Measurements from ENCODE around the gene CTNNA1.
"Not testable (repeated sequence)": the region's sequence is repeated elsewhere in the genome, so short reads cannot be mapped to it uniquely, and the experiment has no call there.

Gene CTNNA1

GRCh38 chr5:138716456-138716924 is 36.7 kb upstream of the CTNNA1 start:
- H3K4me3 Mint-ChIP-seq, result no peak overlapping the region
- no peak overlapping the region for H3K27ac Mint-ChIP-seq
- peaks cover 3% of the 10 kb centered on the region for H3K27me3 Mint-ChIP-seq
- H3K9me3 Mint-ChIP-seq, result no peaks in the 10 kb centered on the region
- DNase-seq (ENCODE audit: low spot score in 2 of 2), result no peak
- no peaks in the 10 kb centered on the region for H3K36me3 Mint-ChIP-seq
- no peak for ATAC-seq (ENCODE audit: low read depth)
- no peaks in the 10 kb centered on the region for H3K4me1 Mint-ChIP-seq

DNA sequence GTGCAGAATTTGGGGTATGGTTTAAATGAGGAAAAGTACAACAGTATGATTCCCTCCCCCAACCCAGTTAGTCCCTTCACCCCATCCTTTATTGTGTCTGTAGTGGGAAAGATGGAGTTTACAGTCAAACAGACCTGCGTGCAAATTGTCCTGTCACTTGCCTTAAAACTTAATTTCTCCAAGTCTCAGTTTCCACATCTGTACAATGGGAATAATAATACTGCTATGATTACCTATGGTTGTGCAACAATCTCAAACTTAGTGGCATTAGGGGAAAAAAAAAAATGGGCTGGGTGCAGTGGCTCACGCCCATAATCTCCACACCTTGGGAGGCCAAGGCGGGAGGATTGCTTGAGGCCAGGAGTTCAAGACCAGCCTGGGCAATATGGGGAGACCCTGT is 35.8 kb upstream of the CTNNA1 start:
- H3K27me3 Mint-ChIP-seq, result peaks cover 5% of the 10 kb centered on the region
- ATAC-seq (ENCODE audit: low read depth), result no peak
- H3K9me3 Mint-ChIP-seq, result no peaks in the 10 kb centered on the region
- H3K4me1 Mint-ChIP-seq, result no peaks in the 10 kb centered on the region
- H3K27ac Mint-ChIP-seq, result no peak overlapping the region
- DNase-seq (ENCODE audit: low spot score in 2 of 2), result no peak
- no peak overlapping the region for H3K4me3 Mint-ChIP-seq
- H3K36me3 Mint-ChIP-seq, result no peaks in the 10 kb centered on the region

DNA sequence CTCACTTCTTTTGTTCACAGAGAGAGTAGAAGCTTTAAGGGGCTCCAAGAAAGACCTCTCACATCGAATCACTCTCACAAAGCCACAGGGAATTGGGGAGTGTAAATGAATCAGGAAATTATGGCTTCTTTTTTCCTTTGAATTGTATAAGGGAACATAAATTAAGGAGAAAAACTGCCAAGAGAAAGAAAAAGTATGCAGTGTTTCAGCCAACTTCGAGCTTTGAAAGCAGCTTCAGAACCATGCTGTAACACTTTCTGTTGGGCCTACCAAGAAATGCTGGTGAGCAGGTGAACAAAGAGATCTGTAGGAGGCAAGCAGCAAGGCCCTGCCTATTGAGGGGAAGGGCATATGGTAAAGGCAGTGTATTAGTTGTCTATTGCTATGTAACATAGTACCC is 33.4 kb upstream of the CTNNA1 start:
- DNase-seq (ENCODE audit: low spot score in 2 of 2) (no peak), ATAC-seq (ENCODE audit: low read depth) (no peak)
- Mint-ChIP-seq H3K27ac (no peak overlapping the region), H3K36me3 (no peaks in the 10 kb centered on the region), H3K27me3 (peaks cover 7% of the 10 kb centered on the region), H3K4me3 (no peak overlapping the region), H3K9me3 (no peaks in the 10 kb centered on the region), H3K4me1 (no peaks in the 10 kb centered on the region)

GRCh38 chr5:138720840-138721239 is 32.4 kb upstream of the CTNNA1 start:
- Mint-ChIP-seq H3K4me3 (no peak overlapping the region), H3K9me3 (no peaks in the 10 kb centered on the region), H3K4me1 (no peaks in the 10 kb centered on the region), H3K36me3 (no peaks in the 10 kb centered on the region), H3K27ac (no peak overlapping the region), H3K27me3 (peaks cover 7% of the 10 kb centered on the region)
- ATAC-seq (ENCODE audit: low read depth), result no peak
- DNase-seq (ENCODE audit: low spot score in 2 of 2), result no peak

DNA sequence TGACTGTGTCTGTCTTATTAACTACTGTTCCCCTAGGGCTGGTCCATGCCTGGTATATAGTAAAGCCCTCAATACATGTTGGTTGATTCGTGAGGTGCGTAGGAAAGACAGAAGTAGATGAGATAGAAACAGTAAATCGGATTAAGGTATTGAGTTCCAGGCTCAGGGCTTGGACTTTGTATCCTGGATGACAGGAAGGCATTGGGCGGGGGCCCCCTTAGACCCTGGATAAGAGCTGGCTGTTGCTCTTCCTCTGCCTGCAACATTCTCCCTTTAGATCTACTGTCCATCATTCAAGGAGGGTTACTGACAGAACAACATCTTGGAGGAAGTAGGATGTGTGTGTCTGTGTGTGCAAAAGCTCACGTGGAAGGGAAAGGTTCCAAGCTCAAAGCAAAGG is 31.2 kb upstream of the CTNNA1 start:
- H3K4me1 Mint-ChIP-seq, result no peaks in the 10 kb centered on the region
- H3K9me3 Mint-ChIP-seq, result no peaks in the 10 kb centered on the region
- peaks cover 7% of the 10 kb centered on the region for H3K27me3 Mint-ChIP-seq
- H3K36me3 Mint-ChIP-seq, result no peaks in the 10 kb centered on the region
- H3K4me3 Mint-ChIP-seq, result no peak overlapping the region
- H3K27ac Mint-ChIP-seq, result no peak overlapping the region
- no peak for ATAC-seq (ENCODE audit: low read depth)
- no peak for DNase-seq (ENCODE audit: low spot score in 2 of 2)

DNA sequence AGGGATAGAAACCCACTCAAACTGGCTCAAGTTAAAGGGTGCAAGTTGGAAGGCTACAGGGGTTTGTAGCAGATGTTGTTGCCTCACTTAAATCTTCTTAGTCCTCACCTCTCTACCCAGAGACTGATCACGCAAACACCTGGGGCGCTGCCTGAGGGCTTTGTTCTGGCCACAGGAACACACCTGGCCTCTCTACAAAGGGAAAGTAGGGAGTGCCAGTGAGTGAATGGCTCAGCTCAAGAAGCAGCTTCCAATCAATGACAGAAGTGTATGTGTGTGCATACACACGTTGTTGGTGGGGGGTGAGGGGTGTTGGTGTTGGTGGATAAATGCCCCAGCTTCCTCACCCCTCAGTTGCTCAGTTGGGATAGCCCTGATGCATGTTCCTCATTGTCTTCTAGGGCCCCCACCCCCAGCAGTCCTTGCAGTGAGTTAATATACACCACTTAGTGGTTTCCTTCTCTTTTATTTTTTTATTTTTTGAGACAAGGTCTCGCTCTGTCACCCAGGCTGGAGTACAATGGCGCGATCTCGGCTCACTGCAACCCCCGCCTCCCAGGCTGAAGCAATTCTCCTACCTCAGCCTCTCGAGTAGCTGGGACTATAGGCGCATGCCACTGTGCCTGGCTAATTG is 30.6 kb upstream of the CTNNA1 start:
- peaks cover 7% of the 10 kb centered on the region for H3K27me3 Mint-ChIP-seq
- no peaks in the 10 kb centered on the region for H3K36me3 Mint-ChIP-seq
- H3K4me3 Mint-ChIP-seq, result no peak overlapping the region
- no peaks in the 10 kb centered on the region for H3K9me3 Mint-ChIP-seq
- no peaks in the 10 kb centered on the region for H3K4me1 Mint-ChIP-seq
- ATAC-seq (ENCODE audit: low read depth) (no peak), DNase-seq (ENCODE audit: low spot score in 2 of 2) (no peak)
- no peak overlapping the region for H3K27ac Mint-ChIP-seq

GRCh38 chr5:138724470-138725146 is 28.6 kb upstream of the CTNNA1 start:
- Mint-ChIP-seq H3K9me3 (no peaks in the 10 kb centered on the region), H3K27ac (no peak overlapping the region), H3K36me3 (no peaks in the 10 kb centered on the region), H3K4me1 (no peaks in the 10 kb centered on the region), H3K4me3 (no peak overlapping the region), H3K27me3 (peaks cover 7% of the 10 kb centered on the region)
- DNase-seq (ENCODE audit: low spot score in 2 of 2) (no peak), ATAC-seq (ENCODE audit: low read depth) (no peak)

DNA sequence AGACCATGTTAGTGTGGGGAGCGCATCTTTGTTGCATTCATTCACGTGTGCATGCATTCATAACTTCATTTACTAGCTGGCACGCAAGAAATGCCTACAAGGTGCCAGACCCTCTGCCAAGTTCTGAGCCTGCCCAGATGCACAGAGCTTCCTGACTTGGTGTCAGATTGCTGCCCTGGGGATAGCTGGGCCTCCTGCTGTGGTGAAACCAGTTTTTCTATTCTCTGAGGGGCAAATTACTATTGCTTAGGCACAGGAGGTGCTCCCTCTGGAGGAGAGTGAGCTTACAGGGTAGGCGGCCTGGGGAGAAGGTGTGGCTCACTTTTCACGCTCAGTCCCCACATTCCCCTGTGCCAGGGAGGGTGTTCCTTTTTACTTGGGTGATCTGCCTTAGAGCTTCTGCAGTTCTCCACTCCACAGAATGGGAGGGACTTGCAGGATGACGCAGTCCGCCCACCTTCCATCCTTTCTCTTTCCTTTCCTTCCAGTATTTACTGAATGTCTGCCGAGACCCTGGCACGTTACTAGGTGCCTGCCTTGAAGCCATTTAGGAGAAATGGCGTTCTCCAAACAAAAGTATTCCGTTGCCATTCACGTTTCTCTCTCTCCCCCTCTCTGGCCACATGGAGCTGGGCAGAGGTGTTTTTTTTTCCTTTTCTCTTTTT is 27.9 kb upstream of the CTNNA1 start:
- H3K9me3 Mint-ChIP-seq, result no peaks in the 10 kb centered on the region
- DNase-seq (ENCODE audit: low spot score in 2 of 2), result no peak
- H3K36me3 Mint-ChIP-seq, result no peaks in the 10 kb centered on the region
- peaks cover 7% of the 10 kb centered on the region for H3K27me3 Mint-ChIP-seq
- no peak overlapping the region for H3K4me3 Mint-ChIP-seq
- no peak overlapping the region for H3K27ac Mint-ChIP-seq
- no peaks in the 10 kb centered on the region for H3K4me1 Mint-ChIP-seq
- no peak for ATAC-seq (ENCODE audit: low read depth)

DNA sequence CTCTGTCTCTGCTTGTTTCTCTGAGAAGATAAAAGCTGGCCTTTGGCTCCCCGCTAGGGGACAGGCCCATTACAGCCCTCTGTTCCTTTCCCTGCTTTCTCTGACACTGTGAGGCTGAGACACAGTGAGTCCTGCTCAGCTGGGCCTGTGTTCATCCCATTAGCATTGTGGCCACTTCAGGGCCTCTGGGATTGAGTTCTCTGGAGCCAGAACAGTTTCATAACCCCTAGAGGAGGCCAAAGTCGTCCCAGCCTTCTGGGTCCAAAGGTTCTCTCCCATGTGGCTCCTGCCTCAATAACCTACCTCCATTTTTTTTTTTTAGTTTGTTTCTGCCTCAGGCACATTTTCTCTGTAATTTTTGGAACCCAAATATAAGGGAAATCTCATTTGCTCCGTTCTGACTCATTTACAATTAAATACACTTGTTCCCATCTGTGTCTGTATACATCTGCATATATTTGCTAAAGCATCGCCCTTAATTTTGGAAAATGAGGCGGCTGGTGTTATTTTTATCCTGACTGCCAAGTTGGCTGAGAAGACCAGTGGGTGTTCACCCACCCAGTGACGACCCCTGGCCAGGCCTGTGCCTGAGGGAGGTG is 27.3 kb upstream of the CTNNA1 start:
- Mint-ChIP-seq H3K4me1 (no peaks in the 10 kb centered on the region), H3K36me3 (no peaks in the 10 kb centered on the region), H3K27me3 (peaks cover 7% of the 10 kb centered on the region), H3K27ac (no peak overlapping the region), H3K4me3 (no peak overlapping the region), H3K9me3 (no peaks in the 10 kb centered on the region)
- DNase-seq (ENCODE audit: low spot score in 2 of 2) (no peak), ATAC-seq (ENCODE audit: low read depth) (no peak)

- no peaks in the 10 kb centered on the region for H3K36me3 Mint-ChIP-seq
- H3K27ac Mint-ChIP-seq, result no peak overlapping the region
- peaks cover 6% of the 10 kb centered on the region for H3K27me3 Mint-ChIP-seq
- DNase-seq (ENCODE audit: low spot score in 2 of 2) (no peak), ATAC-seq (ENCODE audit: low read depth) (no peak)
- H3K9me3 Mint-ChIP-seq, result no peaks in the 10 kb centered on the region
- H3K4me1 Mint-ChIP-seq, result no peaks in the 10 kb centered on the region
- no peak overlapping the region for H3K4me3 Mint-ChIP-seq
Observed at GRCh38 chr5:138726848-138727247, 26.4 kb upstream of the CTNNA1 start.

GRCh38 chr5:138730496-138730895 is 22.7 kb upstream of the CTNNA1 start:
- H3K9me3 Mint-ChIP-seq; ATAC-seq (ENCODE audit: low read depth); DNase-seq (ENCODE audit: low spot score in 2 of 2); H3K27me3 Mint-ChIP-seq; H3K27ac Mint-ChIP-seq; H3K4me3 Mint-ChIP-seq; H3K36me3 Mint-ChIP-seq; H3K4me1 Mint-ChIP-seq: not testable (repeated sequence)

DNA sequence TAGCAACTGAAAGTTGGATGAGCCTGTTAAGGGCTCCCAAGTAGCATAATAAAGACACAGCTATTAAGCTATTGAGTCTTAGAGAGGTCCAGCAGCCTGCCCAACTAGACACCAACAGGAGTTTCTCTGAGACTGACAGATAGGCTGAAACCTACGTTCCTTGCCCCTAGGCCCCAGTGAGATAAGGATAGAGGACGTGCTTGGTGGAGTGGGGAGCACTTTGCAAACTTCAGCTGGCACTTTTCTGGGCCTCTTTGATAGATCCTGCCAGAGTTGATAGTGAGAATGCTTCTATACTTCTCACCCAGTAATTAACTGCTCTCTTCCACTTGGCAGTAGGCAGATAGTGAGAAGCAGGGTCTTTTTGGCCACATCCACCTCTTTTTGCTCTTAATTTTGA is 20.8 kb upstream of the CTNNA1 start:
- H3K9me3 Mint-ChIP-seq, result peaks cover 2% of the 10 kb centered on the region
- no peak overlapping the region for H3K27ac Mint-ChIP-seq
- ATAC-seq (ENCODE audit: low read depth) (no peak), DNase-seq (ENCODE audit: low spot score in 2 of 2) (no peak)
- no peak overlapping the region for H3K4me3 Mint-ChIP-seq
- peaks cover 2% of the 10 kb centered on the region for H3K4me1 Mint-ChIP-seq
- peaks cover 2% of the 10 kb centered on the region for H3K36me3 Mint-ChIP-seq
- peaks cover 2% of the 10 kb centered on the region for H3K27me3 Mint-ChIP-seq

DNA sequence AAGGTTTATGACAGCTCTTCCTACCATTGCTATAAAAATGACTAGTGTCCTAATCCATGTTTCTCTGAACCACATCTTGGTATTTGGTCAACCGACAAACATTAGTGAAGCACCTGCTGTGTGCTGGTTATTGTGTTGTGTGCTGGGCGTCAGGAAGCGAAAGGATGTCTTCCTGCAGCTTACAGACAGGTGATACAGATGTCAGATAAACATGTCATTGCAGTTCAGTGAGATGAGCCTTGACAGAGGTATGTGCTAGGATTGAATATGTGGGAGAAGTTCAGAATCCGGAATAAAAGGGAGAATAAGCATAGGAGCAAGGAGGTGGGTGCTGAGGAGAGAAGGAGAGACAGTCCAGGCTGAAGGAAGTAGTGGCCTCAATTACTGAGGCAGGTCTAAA is 20.3 kb upstream of the CTNNA1 start:
- peaks cover 2% of the 10 kb centered on the region for H3K36me3 Mint-ChIP-seq
- peaks cover 2% of the 10 kb centered on the region for H3K4me1 Mint-ChIP-seq
- no peak overlapping the region for H3K4me3 Mint-ChIP-seq
- peaks cover 2% of the 10 kb centered on the region for H3K27me3 Mint-ChIP-seq
- ATAC-seq (ENCODE audit: low read depth) (no peak), DNase-seq (ENCODE audit: low spot score in 2 of 2) (no peak)
- peaks cover 2% of the 10 kb centered on the region for H3K9me3 Mint-ChIP-seq
- no peak overlapping the region for H3K27ac Mint-ChIP-seq

DNA sequence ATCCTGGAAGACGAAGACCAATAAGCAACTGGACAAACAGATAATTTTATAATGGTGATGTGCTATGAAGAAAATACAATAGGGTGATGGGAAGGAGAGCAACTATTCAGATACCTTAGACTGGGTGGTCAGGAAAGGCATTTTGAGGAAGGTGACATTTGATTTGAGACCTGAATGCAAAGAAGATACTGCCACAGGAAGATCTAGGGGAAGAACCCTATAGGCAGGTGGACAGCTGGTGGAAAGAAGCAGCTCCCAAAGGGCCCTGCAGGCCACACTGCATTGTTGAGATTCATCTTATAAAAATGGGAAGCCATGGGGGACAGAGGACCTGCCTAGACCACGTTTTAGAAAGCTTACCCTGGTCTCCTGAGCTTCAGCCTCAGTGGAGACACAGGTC is 19.7 kb upstream of the CTNNA1 start:
- no peak for DNase-seq (ENCODE audit: low spot score in 2 of 2)
- peaks cover 2% of the 10 kb centered on the region for H3K27me3 Mint-ChIP-seq
- peaks cover 2% of the 10 kb centered on the region for H3K9me3 Mint-ChIP-seq
- H3K36me3 Mint-ChIP-seq, result peaks cover 2% of the 10 kb centered on the region
- peaks cover 2% of the 10 kb centered on the region for H3K4me1 Mint-ChIP-seq
- H3K27ac Mint-ChIP-seq, result no peak overlapping the region
- no peak overlapping the region for H3K4me3 Mint-ChIP-seq
- ATAC-seq (ENCODE audit: low read depth), result no peak
